GM21447 (cell line): ENCODE measurements around the gene ADNP.
A peak's percentile ranks its signal among the peaks of the same experiment; 100 is the strongest.

Experiments used
- ATAC-seq: cut with Tn5 transposase; IDR thresholded peaks from one replicate; pipeline ENCODE4 v1.9.1; 2021; ENCODE audit not compliant: unreplicated experiment

ADNP gene

GRCh38 chr20:50932691-50933280 lies 1.5 kb upstream of the ADNP start:
- no peak for ATAC-seq

- ATAC-seq, result no peak
Observed at GRCh38 chr20:50932016-50932485, 814 bp upstream of the ADNP start.

DNA sequence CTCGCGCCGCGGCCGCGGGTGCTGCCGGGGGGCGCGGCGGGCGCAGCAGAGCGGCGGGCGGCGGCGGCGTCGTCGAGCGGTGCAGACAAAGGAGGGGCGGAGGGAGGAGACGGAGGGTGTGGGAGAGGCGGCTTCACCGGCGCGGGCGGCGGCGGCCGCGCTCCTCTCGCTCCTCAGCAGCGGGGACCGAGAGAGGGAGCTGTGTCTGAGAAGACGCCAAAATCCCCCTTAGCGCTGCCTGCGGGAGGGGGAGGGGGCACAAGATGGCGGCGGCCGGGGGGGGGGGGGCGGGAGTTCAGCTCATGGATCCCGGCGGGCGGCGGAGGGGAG lies 296 bp downstream of the ADNP start:
- ATAC-seq, result peak; percentile 16

- ATAC-seq, result no peak
Observed at GRCh38 chr20:50930139-50930975, 880 bp downstream of the ADNP start.

DNA sequence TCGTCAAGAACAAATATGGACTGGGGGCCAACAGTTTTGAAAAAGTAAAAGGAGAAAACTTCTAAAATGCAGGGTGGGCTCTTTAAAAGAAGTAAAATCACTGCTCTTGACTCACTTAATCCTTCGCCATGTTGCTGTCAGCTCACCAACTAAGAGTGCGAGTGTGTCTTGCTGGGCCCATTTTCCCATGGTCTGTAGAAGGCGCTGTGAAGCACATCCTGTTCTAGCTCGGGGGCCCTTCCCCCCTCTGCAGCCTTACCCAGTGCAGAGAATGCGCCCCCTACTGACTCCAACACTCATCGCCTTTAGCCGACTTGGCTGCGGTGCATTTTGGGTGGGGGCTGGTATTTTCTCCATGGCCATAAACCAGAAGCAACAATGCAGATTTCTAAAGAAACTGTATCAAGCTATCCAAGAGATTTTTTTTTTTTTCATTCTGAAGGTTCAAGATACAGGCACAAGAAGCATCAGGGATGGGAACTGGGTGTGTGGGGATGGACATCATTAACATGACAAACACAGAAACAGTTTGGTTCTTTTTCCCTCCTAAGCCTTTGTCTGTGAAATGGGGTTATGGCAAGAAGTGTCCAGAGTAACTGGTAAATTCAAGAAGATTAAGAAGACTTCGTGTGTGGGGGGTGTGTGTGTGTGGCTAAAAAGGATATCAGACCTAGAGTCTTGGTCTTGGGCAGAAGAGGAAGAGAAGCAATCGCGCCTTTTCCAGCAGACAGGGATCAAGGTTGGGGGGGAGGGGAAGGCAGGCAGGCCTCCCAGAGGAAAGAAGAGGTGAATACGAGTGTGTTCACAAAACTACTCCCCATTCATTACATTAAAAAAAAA lies 1.7 kb downstream of the ADNP start:
- ATAC-seq, result peak; percentile 66

GRCh38 chr20:50928469-50928868 lies 2.8 kb downstream of the ADNP start:
- ATAC-seq, result no peak

DNA sequence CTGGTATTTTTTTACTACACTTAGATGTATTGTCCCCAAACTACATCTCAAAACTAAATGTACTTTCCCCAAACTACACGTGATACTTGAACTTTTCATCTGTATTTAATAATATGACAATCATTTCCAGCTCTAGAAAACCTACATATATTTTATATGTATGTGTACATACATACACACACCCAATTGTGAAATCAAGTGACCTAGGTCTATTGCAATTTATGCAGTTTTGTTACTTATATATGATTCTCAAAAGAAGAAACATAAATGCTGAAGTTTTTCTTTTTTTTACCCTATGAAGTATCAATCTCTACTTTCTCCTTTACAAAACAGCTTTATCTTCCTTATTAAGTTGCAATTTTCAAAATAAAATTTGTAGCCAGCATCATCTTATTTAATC lies 4.7 kb downstream of the ADNP start:
- ATAC-seq, result no peak

GRCh38 chr20:50924261-50924920 lies 6.8 kb downstream of the ADNP start:
- no peak for ATAC-seq

GRCh38 chr20:50921803-50922501 lies 9.3 kb downstream of the ADNP start:
- no peak for ATAC-seq

- no peak for ATAC-seq
Observed at GRCh38 chr20:50920997-50921396, 10.2 kb downstream of the ADNP start.

DNA sequence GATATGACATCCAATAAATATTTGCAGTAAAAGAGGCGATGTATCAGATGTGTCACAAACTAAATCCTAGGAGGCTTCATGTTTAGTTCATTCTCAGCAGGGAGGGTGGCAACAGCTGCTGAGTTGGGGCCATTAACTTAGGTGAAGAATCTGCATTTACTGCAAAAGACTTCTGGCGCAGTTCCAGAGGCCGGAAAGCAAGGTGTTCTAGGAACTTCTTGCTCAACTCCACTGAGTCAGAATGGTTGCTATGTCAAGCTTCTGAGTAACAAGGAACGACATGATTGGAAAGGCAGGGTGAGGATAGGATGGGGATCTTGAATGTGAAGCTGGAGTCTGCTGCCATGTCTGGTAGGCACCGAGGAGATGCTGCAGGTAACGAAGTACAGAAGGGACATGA lies 11.7 kb downstream of the ADNP start:
- no peak for ATAC-seq

DNA sequence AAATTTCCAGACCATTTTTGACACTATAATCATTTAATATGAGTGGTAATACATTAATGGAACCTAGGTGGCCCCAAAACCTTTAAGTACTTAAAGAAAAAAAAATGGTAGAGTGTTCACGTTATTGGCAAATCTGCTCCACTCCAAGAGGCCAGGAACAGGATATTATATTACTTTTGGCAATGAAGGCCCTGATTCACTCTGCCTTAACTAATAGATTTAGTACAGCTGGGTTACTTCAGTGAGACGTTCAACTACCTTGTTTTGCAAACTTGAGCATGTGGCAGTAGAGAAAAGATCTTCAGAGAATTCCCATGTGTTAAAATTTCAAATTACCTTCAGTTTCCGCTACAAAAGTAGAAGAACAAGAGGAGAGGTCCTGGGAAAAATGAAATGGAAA lies 12.8 kb downstream of the ADNP start:
- ATAC-seq, result no peak

- ATAC-seq, result no peak
Observed at GRCh38 chr20:50916934-50917333, 14.3 kb downstream of the ADNP start.

DNA sequence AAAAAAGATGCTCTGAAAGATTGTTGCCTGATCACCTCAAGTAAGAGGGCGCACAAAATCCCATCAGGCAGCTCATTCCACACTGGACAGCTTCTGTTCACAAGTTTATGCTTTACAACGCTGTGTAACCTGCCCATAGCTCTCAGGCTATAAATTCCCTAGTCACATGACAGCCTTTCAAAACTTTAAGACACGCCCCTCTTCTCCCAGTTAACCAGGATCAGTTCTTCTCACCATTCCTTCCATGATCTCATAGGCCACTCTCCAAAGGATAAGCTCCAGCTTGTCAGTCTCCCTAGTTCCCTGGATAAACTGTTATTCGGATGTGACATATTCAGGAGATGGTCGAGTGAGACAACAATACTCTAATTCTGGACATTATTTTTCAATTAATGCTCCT lies 15.0 kb downstream of the ADNP start:
- ATAC-seq, result no peak

DNA sequence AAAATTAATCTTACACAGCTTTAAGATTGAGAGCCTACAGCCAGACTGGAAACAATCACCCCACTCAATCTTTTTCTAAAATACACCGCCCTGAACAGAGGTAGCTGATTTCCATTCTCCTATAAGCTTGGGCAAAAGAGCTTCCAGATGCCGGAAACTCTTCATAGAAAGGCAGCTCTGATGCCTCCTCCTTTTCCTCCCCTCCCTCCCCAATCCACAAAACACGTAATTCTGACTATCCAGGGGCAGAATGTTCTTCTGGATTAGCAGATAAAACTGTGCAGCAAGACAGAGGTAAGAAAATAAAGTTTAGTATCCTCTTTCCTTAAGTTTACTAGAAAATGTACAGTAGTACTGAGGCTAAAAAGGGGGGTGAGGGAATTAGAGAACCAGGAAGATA lies 15.8 kb downstream of the ADNP start:
- no peak for ATAC-seq

DNA sequence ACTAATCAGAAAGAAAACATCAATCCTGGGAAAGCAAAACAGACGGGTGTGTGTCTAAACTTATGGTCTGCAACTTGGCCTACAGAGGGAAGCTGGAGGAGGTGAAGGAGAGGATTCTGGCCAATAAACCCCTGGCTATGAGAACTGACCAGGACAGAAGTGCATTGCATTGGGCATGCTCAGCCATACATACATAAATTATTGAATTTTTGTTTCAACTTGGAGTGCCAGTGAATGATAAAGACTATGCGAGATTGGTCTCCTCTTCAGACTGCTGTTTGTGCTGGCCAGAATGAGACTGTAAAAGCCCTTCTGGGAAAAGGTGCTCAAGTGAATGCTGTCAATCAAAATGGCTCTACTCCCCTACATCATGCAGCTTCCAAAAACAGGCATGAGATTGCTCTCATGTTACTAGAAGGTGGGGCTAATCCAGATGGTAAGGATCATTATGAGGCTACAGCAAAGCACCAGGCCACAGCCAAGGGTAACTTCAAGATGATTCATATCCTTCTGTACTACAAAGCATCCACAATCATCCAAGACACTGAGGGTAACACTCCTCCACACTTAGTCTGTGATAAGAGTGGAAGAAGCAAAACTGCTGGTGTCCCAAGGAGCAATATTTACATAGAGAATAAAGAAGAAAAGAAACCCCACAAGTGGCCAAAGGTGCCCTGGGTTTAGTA lies 17.4 kb downstream of the ADNP start:
- no peak for ATAC-seq

GRCh38 chr20:50911716-50912115 lies 19.5 kb downstream of the ADNP start:
- ATAC-seq, result peak; percentile 64

GRCh38 chr20:50911030-50911429 lies 20.2 kb downstream of the ADNP start:
- no peak for ATAC-seq

GRCh38 chr20:50909413-50909812 lies 21.8 kb downstream of the ADNP start:
- ATAC-seq, result no peak

- no peak for ATAC-seq
Observed at GRCh38 chr20:50904067-50904570, 27.1 kb downstream of the ADNP start.
